NB4 (cell line): ENCODE data around the gene CRYAB.

Experiments used
- MYC ChIP-seq: IDR thresholded peaks from 2 replicates; pipeline ENCODE4 v1.6.1; 2011; ENCODE audit warnings: low read depth, low read length
- POLR2A ChIP-seq: IDR thresholded peaks from 2 replicates; pipeline ENCODE4 v1.6.1; 2011; ENCODE audit warnings: mild to moderate bottlenecking; ENCODE audit not compliant: insufficient read length; ENCODE audit errors: extremely low read depth
- TF ChIP-seq, protein P1 (sequence below): IDR thresholded peaks from one replicate; pipeline ENCODE4 v1.5.1; 2012; ENCODE audit warnings: low read depth, low read length
- TF ChIP-seq, protein P2 (sequence below): IDR thresholded peaks from 2 replicates; pipeline ENCODE4 v1.6.1; 2011; ENCODE audit warnings: low read depth, low read length

DNA sequence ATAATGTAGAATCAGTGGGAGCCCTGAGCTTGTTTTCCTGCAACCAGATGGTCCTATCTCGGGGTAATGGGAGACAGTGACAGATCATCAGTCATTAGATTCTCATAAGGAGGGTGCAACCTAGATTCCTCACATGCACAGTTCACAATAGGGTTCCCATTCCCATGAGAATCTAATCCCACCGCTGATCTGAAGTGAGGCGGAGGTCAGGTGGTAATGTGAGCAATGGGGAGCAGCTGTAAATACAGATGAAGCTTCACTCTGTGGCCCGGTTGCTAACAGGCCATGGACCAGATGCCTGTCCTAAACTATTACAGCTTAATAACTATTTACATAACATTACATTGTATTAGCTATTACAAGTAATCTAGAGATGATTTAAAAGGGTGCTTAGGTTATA, 42.6 kb upstream of the CRYAB start:
- TF ChIP-seq, protein P1, sequence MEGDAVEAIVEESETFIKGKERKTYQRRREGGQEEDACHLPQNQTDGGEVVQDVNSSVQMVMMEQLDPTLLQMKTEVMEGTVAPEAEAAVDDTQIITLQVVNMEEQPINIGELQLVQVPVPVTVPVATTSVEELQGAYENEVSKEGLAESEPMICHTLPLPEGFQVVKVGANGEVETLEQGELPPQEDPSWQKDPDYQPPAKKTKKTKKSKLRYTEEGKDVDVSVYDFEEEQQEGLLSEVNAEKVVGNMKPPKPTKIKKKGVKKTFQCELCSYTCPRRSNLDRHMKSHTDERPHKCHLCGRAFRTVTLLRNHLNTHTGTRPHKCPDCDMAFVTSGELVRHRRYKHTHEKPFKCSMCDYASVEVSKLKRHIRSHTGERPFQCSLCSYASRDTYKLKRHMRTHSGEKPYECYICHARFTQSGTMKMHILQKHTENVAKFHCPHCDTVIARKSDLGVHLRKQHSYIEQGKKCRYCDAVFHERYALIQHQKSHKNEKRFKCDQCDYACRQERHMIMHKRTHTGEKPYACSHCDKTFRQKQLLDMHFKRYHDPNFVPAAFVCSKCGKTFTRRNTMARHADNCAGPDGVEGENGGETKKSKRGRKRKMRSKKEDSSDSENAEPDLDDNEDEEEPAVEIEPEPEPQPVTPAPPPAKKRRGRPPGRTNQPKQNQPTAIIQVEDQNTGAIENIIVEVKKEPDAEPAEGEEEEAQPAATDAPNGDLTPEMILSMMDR: no peak
- TF ChIP-seq POLR2A: no peak
- TF ChIP-seq, protein P2, sequence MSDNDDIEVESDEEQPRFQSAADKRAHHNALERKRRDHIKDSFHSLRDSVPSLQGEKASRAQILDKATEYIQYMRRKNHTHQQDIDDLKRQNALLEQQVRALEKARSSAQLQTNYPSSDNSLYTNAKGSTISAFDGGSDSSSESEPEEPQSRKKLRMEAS: no peak
- TF ChIP-seq MYC: no peak
